Gastroesophageal sphincter (tissue), 4 donors: Measurements from ENCODE around the gene PIM1. TPM values are rescaled to one million over a fixed set of nuclear protein-coding genes. Genes with fewer than 3 reads are reported as not detected.
A peak's percentile ranks its signal among the peaks of the same experiment; 100 is the strongest.

Experiments used
- ATAC-seq: fragments of 150-250 bp; one replicate; pipeline ENCODE4 v1.9.1; 2016; ENCODE audit warnings: mild to moderate bottlenecking, moderate library complexity
- H3K27ac ChIP-seq, 4 donors: fragments of 200-600 bp; sonication (generic) in 3 of 4; 1 replicate in 3 of 4; 2 replicates in 1 of 4; pipeline ENCODE4 v1.5.1; 2016 to 2019
- H3K27me3 ChIP-seq: fragments of 200-600 bp; sonication (generic); one replicate; pipeline ENCODE4 v1.5.1; 2019
- H3K36me3 ChIP-seq, 2 donors: fragments of 200-600 bp; sonication (generic); one replicate each; pipeline ENCODE4 v1.5.1; 2019; ENCODE audit warnings: control low read depth in 1 of 2
- H3K4me1 ChIP-seq, 3 donors: fragments of 200-600 bp; sonication (generic); 1 replicate in 2 of 3; 2 replicates in 1 of 3; pipeline ENCODE4 v1.5.1; 2016 to 2019; ENCODE audit warnings: control low read depth in 2 of 3
- H3K4me3 ChIP-seq, 2 donors: fragments of 200-600 bp; sonication (generic); one replicate each; pipeline ENCODE4 v1.5.1; 2019; ENCODE audit warnings: mild to moderate bottlenecking in 1 of 2, moderate library complexity in 1 of 2
- H3K9me3 ChIP-seq, 3 donors: fragments of 200-600 bp; sonication (generic); one replicate each; pipeline ENCODE4 v1.5.1; 2017 to 2019; ENCODE audit warnings: control low read depth in 2 of 3
- EP300 ChIP-seq: sonication (generic); formaldehyde crosslinking; IDR thresholded peaks from one replicate; pipeline ENCODE4 v1.6.1; 2017; ENCODE audit warnings: antibody characterized with exemption, mild to moderate bottlenecking
- POLR2A ChIP-seq, 2 donors: fragments of 450-650 bp; IDR thresholded peaks; one replicate each; pipeline ENCODE4 v1.6.1; 2017; ENCODE audit warnings: antibody characterized with exemption in 2 of 2, mild to moderate bottlenecking in 2 of 2, moderate library complexity in 1 of 2
- POLR2AphosphoS5 ChIP-seq: sonication (generic); formaldehyde crosslinking; IDR thresholded peaks from one replicate; pipeline ENCODE4 v1.6.1; 2017; ENCODE audit warnings: antibody characterized with exemption
- WGBS, 2 donors: methylation state at CpG; one replicate each; pipeline ENCODE4 v1.1.5; 2018; ENCODE audit warnings: low coverage in 1 of 2; 5-methylcytosine and 5-hydroxymethylcytosine counted together
- total RNA-seq, 4 donors: library from RNA; depleted of rRNA; stranded (reverse); fragments of >200 nt; gene quantifications; one replicate each; pipeline ENCODE4 v1.1.0, GENCODE V29; 2016
- TF ChIP-seq, protein P1 (sequence below), 4 experiments: fragments of 200-600 bp in 2 of 4; fragments of 450-650 bp in 2 of 4; sonication (generic) in 1 of 4; IDR thresholded peaks; one replicate each; pipeline ENCODE4 v1.5.1; 2017 to 2019; ENCODE audit warnings: antibody characterized with exemption in 4 of 4, mild to moderate bottlenecking in 2 of 4, moderate library complexity in 2 of 4

The PIM1 gene
- total RNA-seq, 4 donors from 2014 or later: 19.0 to 63.8 (median 21.8) TPM

GRCh38 chr6:37143585-37143984, 26.4 kb upstream of the PIM1 start:
- H3K9me3 ChIP-seq: no peaks in the 10 kb centered on the region
- no peaks in the 10 kb centered on the region for H3K27me3 ChIP-seq
- H3K4me3 ChIP-seq: no peak overlapping the region
- ATAC-seq: no peak
- TF ChIP-seq POLR2AphosphoS5 (no peak), EP300 (no peak), POLR2A (IDR thresholded peaks at IDR 0.05) (no peak)
- TF ChIP-seq, protein P1, sequence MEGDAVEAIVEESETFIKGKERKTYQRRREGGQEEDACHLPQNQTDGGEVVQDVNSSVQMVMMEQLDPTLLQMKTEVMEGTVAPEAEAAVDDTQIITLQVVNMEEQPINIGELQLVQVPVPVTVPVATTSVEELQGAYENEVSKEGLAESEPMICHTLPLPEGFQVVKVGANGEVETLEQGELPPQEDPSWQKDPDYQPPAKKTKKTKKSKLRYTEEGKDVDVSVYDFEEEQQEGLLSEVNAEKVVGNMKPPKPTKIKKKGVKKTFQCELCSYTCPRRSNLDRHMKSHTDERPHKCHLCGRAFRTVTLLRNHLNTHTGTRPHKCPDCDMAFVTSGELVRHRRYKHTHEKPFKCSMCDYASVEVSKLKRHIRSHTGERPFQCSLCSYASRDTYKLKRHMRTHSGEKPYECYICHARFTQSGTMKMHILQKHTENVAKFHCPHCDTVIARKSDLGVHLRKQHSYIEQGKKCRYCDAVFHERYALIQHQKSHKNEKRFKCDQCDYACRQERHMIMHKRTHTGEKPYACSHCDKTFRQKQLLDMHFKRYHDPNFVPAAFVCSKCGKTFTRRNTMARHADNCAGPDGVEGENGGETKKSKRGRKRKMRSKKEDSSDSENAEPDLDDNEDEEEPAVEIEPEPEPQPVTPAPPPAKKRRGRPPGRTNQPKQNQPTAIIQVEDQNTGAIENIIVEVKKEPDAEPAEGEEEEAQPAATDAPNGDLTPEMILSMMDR (IDR thresholded peaks at IDR 0.05): no peak
- H3K4me1 ChIP-seq: peaks cover 0 to 22% (median 6%) of the 10 kb centered on the region in 3 donors
- H3K36me3 ChIP-seq: no peaks in the 10 kb centered on the region
- WGBS, 2 donors: 85 to 92% methylated on average over 2 of the region's 2 CpGs
- H3K27ac ChIP-seq: peak overlapping the region in 3 of 4 donors; percentile 69 to 79 (median 75)

DNA sequence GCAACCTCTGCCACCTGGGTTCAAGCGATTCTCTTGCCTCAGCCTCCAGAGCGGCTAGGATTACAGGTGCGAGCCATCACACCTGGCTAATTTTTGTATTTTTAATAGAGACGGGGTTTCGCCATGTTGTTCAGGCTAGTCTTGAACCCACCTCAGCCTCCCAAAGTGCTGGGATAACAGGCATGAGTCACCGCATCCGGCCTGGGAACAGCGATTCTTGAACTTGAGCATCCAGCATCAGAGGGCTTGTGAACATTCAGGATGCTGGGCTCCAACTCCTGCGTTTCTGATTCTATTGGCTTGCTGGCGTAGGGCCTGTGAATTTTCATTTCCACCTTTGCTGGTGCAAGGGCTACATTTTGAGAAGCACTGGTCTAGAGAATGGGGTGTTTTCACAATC, 24.5 kb upstream of the PIM1 start:
- Histone ChIP-seq H3K4me1 (peaks cover 0 to 22% (median 6%) of the 10 kb centered on the region in 3 donors), H3K9me3 (no peaks in the 10 kb centered on the region), H3K27me3 (no peaks in the 10 kb centered on the region), H3K27ac (peak overlapping the region in 1 of 4 donors; percentile 69), H3K4me3 (no peak overlapping the region), H3K36me3 (no peaks in the 10 kb centered on the region)
- ATAC-seq: no peak
- TF ChIP-seq EP300 (no peak), POLR2AphosphoS5 (no peak), POLR2A (IDR thresholded peaks at IDR 0.05) (no peak)
- TF ChIP-seq, protein P1 (IDR thresholded peaks at IDR 0.05): no peak
- WGBS, 2 donors: 98 to 100% methylated on average over 1 to 6 of the region's 10 CpGs

DNA sequence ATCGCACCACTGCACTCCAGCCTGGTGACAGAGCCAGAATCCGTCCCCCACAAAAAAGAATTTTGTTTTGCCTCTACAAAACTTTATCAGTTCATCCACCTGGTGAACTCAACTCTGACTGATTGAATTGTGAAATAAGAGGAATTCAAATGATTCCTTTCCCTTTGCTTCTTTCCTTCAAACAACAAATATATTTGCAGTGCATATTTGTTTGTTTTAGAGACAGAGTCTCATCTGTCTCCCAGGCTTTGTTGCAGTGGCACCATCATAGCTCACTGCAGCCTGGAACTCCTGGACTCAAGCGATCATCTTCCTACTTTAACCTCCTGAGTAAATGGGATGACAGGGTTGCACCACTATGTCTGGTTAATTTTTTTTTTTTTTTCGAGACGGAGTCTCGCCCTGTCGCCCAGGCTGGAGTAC, 23.2 kb upstream of the PIM1 start:
- no peak overlapping the region for H3K4me3 ChIP-seq
- H3K9me3 ChIP-seq: no peaks in the 10 kb centered on the region
- no peak for TF ChIP-seq EP300
- TF ChIP-seq, protein P1 (IDR thresholded peaks at IDR 0.05): no peak
- no peak for TF ChIP-seq POLR2A (IDR thresholded peaks at IDR 0.05)
- no peak for TF ChIP-seq POLR2AphosphoS5
- ATAC-seq: no peak
- peaks cover 0 to 13% (median 0%) of the 10 kb centered on the region in 3 donors for H3K4me1 ChIP-seq
- no peaks in the 10 kb centered on the region for H3K36me3 ChIP-seq
- 80 to 98% methylated on average over 1 to 4 of the region's 7 CpGs for WGBS, 2 donors
- no peak overlapping the region for H3K27ac ChIP-seq
- H3K27me3 ChIP-seq: no peaks in the 10 kb centered on the region

GRCh38 chr6:37149745-37150144, 20.2 kb upstream of the PIM1 start:
- H3K36me3 ChIP-seq: no peaks in the 10 kb centered on the region
- no peaks in the 10 kb centered on the region for H3K27me3 ChIP-seq
- no peak for TF ChIP-seq EP300
- TF ChIP-seq, protein P1 (IDR thresholded peaks at IDR 0.05): no peak
- no peak for TF ChIP-seq POLR2AphosphoS5
- no peak for TF ChIP-seq POLR2A (IDR thresholded peaks at IDR 0.05)
- H3K27ac ChIP-seq: no peak overlapping the region
- peaks cover 0 to 3% (median 0%) of the 10 kb centered on the region in 3 donors for H3K4me1 ChIP-seq
- no peak for ATAC-seq
- no peaks in the 10 kb centered on the region for H3K9me3 ChIP-seq
- no peak overlapping the region for H3K4me3 ChIP-seq

DNA sequence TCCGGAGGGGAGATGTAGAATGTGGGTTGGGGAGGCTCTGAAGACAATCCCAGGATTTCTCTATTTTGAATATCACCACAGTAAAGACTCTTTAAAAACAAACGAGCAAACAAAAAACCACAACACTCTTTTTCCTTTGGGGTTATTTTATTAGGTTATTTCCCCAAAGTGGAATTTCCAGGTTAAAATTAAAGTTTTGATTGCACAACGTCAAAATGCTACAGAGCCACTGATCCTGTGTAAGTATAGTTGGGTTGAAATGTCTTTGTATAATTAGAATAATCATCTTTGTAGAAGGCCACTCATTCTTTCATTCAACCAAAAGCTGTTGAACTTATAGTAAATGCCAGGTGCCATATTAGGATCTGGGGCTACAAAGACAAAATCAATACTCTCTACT, 19.6 kb upstream of the PIM1 start:
- H3K27me3 ChIP-seq: no peaks in the 10 kb centered on the region
- H3K36me3 ChIP-seq: no peaks in the 10 kb centered on the region
- H3K4me1 ChIP-seq: no peaks in the 10 kb centered on the region
- H3K9me3 ChIP-seq: no peaks in the 10 kb centered on the region
- no peak for ATAC-seq
- no peak overlapping the region for H3K27ac ChIP-seq
- TF ChIP-seq POLR2A (IDR thresholded peaks at IDR 0.05) (no peak), EP300 (no peak), POLR2AphosphoS5 (no peak)
- TF ChIP-seq, protein P1 (IDR thresholded peaks at IDR 0.05): no peak
- H3K4me3 ChIP-seq: no peak overlapping the region
- 72 to 74% methylated on average over 3 of the region's 3 CpGs for WGBS, 2 donors
